ENCODE measurements around the gene FGFR3.
"Not testable (repeated sequence)": the region's sequence is repeated elsewhere in the genome, so short reads cannot be mapped to it uniquely, and the experiment has no call there.

FGFR3 gene

DNA sequence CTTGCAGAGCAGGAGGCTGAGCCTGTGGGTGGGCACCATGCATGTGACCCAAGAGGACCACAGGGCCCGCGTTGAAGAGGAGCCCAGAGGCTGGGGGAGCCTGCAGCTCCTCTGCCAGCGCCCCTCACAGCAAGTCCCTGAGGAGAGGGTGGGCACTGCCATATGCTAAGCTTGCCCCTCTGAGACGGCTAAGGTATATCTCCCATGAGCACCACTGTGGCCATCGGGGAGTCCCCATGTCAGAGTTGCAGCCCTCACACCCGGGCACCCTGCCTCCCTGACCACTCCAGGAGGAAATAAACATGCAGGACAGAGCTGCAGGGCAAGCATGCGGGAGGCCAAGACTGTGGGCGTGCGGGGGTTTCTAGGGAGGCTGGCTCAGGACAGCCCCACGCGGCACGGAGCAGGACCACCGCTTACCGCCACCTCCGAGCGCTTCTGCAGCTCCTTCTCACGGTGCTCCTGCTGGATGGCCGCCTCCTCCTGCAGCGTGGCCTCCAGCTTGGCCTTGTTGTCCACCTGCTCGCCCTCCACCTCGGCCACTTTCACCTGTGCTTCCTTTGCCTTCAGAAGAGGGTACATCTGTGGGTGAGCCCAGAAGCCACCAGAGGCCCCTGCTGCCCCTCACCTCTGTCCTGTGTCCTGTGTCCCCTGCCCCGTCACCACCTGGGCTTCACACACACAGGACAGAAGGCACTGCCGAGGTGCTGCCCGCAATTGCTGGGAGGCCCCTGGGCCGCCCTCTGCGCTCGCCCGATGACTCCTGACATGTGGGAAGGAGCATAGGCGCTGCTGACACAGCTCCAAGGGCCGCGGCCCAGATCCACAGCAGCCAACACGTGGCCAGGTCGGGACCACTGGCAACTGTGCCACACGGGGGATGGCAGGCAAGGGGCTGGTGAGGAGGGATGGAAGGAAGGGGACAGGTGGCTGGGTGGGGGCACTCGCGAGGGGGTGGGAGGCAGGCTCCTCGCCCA, 29.8 kb downstream of the FGFR3 start:
- DNase-seq: no peak

DNA sequence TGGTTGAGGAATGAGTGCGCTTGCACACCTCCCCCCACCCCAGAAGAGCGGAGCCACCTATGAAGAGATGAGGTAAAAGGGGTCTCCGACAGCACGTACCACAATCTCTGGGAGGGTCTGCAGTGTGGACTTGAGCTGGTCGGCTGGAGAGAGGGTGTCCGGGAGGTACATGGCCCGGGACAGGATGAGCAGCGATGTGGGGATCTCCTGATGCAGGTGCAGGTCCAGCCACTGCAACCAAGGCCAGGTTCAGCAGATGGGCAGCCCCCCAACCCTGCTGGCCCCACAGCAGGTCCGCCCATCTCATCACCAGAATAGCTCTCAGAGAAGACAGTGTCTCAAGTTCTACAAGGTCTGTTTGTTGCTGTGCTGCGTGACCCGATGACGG, 30.4 kb downstream of the FGFR3 start:
- no peak for DNase-seq

DNA sequence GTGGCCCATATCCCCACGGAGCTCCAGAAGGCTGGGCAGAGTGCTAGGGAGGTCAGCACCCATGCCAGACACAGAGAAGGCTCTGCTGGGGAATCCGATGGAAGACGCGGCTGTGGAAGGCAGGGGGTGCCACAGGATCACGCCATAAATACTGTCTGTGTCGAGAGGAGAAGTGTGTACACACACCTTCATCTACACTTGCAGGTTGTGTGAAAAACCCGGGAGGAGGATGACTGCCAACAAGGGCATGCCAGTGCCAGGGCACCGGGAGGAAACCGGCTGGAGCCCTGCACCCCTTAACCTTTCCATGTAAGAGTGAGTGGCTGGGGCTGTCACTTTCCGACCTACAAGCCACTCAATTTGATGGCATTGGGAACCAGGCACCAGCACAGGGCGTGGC, 31.7 kb downstream of the FGFR3 start:
- no peak for DNase-seq

DNA sequence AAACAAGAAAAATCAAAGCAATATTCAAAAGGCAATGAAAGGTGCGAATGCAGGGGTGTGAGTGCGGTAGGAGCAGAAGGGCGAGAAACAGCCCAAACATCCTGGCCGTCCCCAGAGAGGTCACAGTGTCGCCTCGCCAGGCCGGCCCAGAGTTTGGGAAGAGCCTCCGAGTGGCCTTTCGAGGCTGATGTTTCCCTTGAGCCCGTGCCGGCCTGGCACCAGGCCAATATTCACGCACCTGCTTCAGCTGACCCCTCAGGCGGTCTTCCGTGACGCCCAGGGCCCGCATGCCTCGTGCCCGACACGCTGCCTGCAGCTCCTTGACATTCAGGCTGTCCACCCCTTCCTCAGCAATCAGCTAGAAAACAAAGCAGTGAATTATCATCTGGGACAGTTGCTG, 32.2 kb downstream of the FGFR3 start:
- DNase-seq: no peak

DNA sequence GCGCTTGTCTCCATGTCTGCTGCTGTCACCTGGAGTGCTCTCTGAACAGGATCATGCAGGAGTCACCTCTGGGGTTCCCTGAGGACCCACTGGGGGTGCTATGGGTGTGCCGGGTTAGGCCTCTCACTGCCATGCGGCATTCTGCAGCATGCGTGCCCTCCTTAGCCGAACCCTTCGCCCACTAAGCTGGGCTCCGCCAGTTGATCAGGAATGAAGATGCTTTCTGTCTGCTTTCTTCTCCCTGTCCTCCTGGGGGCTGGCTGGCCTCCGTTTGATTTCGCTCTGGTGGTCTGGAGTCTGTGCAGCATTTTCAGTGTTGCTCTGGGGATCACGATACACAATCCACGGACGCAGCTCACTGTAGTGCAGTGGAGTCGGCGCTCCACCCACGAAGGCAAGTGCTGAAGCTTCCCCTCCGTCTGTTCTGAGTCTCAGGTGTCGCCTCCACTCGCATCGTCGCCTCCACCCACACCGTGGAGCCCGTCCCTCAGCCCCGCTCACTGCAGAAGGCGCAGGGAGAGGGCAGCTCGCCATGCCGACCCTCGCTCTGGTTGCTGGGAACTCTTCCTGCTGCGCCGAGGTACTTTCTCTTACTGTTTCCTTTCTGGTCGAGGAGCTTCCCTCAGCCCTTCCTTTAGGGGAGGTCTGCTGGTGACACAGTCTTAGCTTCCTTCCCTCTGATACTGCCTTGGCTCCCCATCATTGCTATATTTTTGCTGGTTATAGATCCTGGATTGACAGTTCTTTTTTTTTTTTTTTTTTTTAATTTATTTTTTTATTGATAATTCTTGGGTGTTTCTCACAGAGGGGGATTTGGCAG, 33.6 kb downstream of the FGFR3 start:
- no peak for DNase-seq

DNA sequence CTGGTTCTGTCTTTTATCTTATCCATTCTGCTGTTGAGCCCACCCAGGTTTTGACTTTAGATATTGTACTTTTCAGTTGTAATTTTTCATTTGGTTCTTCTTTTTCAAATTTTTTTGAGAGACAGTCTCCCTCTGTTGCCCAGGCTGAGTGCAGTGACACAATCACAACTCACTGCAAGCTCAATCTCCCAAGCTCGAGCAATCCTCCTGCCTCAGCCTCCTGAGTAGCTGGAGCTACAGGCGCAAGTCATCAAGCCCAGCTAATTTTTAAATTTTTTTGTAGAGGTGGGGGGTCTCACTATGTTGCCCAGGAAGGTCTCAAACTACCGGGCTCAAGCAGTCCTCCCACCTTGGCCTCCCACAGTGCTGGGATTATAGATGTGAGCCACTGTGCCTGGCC, 37.1 kb downstream of the FGFR3 start:
- no peak for DNase-seq

DNA sequence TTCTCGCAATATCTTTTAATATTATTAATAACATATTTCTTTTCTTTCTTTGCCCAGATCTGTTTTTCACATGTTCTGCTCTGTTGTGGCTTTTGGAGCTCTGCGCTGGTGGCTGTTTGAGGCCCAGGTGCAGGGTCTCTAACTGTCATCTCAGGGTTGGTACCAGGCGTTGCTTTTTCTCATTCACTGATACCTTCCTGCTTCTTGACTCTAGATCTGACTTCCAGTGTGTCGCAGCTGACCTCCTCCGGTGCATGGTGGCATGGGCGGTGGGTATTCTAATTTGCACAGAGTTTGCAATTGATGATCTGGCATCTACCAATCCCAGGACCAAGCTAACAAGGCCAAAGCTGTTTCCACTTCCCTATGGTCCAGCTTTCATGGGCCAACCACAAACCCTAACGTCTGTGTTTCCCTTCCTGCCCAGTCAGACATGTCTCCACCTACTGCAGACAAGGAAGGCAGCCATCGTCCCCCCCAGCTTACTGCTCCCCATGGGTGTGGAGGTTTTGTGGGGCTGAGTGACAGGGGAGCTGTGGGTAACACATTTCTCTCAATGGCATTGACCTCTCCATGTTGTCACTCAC, 37.6 kb downstream of the FGFR3 start:
- no peak for DNase-seq

DNA sequence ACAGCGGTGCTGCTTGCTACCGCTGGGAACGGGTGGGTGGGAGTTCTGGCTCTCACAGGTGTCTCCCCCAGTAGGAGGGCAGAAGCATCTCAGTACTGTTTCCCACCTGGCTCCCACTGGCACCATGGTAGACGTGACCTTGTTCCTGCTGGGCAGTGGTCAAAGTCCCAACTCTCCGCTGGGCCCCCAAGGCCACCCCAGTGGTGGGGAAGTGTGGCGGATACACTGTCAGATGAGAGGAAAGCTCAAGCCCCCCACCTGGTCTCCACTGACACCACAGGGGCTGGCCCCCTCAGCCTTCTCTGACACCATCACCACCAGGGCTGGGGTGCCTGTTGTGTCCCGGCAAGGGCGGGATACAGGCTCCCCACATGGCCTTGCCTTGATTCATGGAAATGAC, 38.2 kb downstream of the FGFR3 start:
- no peak for DNase-seq

DNA sequence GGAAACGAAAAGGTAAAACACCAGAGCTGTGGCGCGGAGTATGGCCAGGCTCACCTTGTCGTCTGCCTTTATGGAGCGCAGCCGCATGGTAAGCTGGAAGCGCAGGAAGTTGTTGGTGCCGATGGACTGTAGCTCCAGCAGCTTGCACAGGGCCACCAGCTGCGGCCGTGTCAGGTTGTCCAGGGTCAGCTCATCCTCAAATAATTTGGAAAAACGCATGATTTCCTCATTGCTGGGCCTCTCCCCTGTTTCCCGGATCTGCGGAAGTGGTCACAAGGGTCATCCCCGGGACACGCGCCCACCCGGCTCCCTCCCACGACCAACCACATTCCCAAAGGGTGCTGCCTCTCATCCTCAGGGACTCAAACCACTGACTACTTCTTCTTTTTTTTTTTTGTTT, 39.6 kb downstream of the FGFR3 start:
- no peak for DNase-seq

DNA sequence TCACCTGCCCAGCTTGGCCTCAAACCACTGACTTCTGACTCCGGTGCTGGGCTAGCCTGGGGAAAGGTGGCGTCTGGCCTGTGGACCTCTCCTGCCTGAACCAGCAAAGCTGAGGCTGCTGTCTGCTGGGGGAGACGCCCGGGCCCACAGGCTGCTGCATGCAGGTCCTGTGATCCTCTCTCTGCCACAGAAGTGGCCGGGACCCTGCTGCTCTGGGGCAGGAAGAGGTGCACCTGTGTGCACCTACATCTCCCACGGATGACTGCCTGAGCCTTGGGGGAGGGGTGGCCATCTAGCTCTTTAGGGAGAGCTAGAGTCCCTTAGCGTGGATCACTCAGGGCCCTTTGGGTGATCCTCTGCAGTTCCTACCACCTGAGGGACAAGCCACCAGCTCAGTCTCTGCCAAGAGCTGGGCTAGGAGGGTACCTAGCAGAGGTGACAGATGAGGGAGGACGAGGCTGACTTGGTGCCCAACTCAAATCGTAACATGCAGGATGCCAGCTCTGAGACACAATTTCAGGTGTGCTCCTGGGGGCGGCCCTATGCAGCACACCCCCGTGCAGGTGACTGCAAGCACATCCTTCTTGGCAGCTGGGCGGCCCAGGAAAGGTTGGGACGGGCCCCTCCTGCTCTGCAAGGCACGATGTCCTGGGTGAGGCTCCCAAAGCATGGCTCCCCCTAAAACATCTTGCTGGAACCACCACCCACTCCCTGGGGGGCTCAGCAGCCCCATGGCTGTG, 40.4 kb downstream of the FGFR3 start:
- no peak for DNase-seq

DNA sequence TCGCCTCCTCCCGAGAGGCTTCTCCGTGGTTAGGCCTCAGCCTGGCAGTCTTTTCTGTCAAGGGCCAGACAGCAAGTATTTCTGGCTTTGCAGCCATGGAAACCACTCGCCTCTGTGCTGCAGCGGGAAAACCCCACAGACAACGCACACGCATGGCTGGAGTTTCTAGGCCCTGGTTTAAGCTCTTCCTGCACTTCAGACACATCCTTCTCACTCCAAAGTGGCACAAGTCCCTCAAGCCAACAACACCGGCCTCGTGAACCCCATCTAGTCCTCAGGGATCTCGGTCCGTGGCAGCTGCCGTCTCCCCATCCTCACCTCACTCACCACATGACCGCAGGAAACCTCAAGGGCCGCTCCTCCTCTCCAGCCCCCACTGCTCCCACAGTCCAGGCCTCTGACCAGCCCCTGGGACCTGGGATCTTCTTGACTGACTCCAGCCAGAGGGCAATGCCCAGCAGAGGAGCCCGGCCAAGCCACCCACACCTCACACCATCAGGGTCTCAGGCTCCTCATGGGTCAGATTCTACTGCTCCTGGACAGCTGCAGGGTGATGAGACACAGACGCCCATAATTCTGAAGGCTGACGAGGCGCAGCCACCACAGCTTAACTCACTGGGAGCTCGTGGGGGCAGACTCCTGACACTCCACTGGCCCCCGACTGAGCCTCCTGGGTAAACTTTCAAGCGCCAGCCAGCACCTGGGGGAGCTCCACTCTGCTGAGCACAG, 41.1 kb downstream of the FGFR3 start:
- no peak for DNase-seq

DNA sequence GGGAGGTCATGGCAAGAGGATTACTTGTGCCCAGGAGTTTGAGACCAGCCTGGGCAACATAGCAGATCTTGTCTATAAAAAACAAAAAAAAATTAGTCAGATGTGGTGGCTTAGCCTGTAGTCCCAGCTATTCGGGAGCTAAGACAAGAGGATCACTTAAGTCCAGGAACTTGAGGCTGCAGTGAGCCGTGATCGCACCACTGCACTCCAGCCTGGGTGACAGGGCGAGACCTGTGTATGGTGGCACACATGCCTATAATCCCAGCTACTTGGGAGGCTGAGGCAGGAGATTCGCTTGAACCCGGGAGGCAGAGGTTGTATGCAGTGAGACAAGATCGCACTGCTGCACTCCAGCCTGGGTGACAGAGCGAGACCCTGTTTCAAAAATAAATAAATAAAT, 42.7 kb downstream of the FGFR3 start:
- not testable (repeated sequence) for DNase-seq

DNA sequence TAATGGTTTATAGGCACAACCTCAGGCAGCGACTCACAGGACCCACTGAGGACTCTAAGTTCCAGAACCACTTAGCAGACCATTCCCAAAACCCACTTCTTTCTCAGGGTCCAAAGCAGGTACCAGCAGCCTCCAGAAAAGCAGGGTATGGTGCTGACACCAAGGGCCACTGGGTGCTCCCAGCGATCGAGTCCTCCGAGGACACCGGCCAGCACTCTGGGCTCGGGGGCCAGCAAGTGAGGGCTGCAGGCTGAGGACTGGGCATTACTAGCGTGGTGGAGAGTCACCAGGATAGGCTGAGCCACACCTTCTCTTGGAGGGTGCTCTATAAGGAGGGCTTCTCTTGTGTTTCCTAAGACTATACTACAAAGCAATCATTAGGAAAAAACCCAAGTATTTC, 43.6 kb downstream of the FGFR3 start:
- no peak for DNase-seq

DNA sequence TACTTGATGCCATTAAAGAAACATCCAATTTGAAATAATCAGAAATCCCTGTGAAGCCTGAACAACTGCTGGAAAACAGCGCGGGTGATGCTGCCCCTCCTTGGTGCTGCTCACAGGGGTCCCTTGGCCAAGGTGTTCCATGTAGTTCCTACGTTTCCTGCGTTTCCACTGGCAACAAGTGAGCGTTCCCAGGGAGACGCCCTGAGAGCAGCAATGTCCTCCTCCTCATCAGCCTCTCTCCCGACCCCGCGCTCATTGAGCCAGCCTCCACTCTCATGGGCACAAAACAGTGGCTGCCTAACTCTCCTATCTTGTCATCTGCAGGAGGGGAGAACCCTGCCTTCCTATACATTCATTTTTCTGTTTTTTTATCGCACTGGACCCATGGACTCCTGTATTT, 44.0 kb downstream of the FGFR3 start:
- no peak for DNase-seq

DNA sequence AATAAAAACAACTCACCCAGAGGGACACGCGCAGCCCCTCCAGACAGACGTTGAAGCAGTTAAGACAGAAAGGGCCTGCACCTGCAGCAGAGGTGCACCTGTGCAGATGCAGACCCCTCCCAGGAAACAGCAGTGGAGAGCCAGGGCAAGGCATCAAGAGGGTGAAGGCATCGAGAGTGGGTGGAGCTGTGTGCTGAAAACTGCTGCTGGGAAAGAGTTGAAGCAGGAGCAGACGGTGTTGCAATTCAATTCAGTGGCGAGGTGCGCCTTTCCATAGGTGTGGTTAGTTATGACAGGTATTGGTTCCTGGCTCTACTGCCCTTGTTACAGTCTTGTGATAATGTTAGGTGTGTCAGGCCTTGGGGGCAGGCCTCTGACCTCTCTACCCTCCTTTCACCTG, 46.2 kb downstream of the FGFR3 start:
- DNase-seq: no peak

DNA sequence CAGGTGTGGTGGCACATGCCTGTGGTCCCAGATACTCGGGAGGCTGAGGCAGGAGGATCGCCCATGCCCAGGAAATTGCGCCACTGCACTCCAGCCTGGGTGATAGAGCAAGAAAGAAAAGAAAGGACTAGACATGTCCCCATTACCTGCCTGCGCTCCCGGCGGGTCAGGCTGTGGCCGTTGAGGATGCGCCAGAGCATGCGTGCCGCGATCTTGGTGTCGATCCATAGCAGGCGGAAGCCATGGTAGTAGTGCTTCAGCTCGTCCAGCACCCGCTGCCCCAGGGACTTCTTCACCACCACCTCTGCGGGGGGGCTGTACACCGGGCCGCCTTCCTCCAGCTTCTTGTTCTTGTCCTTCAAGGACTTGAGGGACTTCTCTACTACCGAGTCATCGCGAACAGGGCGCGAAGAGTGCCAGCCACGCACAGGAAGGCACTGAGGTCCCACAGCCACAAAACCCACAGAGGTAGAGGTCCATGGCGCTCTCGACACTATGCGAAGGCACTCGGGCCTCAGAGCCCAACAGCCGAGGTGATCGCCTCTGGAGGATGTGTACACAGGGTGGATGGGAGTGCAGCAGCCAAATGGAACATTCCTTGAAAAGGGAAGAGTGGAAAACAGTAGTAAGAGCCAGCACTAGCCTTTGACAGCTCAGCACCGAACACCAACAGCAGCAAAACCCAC, 48.3 kb downstream of the FGFR3 start:
- no peak for DNase-seq

DNA sequence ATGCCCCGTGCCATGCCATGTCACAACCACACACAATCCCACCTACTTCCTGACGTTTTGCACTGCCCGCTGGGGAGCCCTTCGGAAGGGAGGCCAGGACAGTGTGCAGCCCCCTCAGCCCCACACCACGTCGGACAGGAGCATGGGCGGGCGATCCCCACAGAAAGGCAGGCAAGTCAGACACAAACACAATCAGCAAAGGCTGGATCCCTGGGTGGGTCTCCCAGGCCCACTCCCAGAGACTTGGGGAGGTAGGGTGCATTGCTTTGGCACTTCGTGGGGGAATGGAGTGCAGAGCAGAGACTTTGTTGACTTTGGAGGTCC, 48.8 kb downstream of the FGFR3 start:
- DNase-seq: no peak

DNA sequence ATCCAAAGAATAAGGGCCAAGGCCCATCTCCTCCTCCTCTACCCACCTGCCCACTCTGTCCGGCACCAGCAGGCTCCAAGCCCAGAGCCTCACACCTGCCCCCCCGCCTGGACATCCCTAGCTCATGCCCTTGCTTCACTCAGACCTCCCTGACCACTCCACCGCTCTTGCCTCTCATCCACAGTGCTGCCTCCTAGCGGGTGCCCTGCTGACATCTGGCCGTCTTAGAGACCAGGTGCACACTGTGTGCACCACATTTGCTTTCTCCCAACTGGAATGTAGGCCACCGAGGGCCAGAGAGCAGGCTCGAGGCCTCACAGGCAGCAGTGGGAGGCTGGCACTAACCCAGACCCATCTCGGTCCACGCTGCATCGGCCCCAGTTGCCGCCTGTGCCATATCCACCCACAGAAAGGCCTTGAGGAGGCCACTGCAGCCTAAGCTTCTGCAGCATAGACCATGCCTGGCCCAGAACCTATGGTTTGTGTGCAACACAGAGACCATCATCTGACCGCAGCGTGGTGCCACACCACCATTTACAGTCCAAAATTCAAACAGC, 49.3 kb downstream of the FGFR3 start:
- no peak for DNase-seq

DNA sequence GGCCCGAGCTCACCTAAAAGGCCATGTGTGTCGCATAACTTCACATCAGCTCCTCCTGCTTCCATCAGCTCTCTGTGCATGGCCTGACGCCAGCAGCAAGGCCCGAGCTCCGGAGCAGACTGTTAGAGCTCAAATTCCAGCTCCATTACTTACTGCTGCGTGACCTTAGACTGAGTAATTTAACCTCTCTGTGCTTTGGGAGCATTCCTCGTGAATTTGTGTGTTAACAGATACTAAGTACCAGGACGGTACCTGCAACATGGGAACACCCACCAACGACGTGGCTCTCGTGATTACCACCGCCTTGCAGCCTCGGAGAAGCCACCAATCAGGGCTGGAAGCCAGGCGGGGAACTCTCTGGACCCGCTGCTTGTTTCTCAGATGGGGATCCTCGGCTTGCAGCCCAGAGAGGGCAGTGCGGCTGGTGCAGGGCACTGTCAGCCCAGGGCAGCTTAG, 49.9 kb downstream of the FGFR3 start:
- DNase-seq: no peak

DNA sequence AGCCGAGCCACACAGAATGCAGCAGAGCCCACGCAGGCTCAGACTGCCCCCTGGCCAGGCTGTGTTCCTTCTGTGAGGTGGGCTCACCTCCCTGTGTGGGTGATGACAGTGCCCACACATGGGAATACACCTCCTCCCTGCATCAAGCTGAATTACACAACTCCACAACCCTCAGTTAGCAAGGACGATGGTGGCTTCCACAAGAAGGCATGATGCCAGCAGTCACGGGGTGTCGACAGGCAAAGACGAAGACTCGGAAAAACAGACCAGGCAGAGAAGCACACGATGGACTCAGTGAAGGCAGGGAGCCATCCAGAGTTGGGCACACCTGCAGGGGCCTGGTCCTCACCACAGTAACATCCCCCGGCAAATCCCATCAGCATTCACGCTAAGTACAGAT, 50.8 kb downstream of the FGFR3 start:
- DNase-seq: no peak

DNA sequence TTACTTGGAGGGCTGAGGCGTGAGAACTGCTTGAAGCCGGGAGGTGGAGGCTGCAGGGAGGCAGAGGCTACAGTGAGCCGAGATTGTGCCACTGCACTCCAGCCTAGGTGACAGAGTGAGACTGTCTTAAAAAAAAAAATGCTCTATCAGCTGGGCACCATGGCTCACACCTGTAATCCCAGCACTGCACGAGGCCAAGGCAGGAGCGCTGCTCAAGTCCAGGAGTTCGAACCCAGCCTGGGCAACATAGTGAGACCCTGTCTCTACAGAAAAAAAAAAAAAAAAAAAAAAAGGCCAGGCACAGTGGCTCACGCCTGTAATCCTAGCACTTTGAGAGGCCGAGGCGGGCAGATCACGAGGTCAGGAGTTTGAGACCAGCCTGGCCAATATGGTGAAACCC, 51.5 kb downstream of the FGFR3 start:
- DNase-seq: not testable (repeated sequence)
